ENCODE measurements around the gene MEG3. TPM values are rescaled to one million over a fixed set of nuclear protein-coding genes. Genes with fewer than 3 reads are reported as not detected.

Gene MEG3
- total and polyA plus RNA-seq, 2 of the 8 experiments (the other 6 are each of a cell fraction or from before 2014, with no cell fraction given) = 0.17 to 1.1 TPM

DNA sequence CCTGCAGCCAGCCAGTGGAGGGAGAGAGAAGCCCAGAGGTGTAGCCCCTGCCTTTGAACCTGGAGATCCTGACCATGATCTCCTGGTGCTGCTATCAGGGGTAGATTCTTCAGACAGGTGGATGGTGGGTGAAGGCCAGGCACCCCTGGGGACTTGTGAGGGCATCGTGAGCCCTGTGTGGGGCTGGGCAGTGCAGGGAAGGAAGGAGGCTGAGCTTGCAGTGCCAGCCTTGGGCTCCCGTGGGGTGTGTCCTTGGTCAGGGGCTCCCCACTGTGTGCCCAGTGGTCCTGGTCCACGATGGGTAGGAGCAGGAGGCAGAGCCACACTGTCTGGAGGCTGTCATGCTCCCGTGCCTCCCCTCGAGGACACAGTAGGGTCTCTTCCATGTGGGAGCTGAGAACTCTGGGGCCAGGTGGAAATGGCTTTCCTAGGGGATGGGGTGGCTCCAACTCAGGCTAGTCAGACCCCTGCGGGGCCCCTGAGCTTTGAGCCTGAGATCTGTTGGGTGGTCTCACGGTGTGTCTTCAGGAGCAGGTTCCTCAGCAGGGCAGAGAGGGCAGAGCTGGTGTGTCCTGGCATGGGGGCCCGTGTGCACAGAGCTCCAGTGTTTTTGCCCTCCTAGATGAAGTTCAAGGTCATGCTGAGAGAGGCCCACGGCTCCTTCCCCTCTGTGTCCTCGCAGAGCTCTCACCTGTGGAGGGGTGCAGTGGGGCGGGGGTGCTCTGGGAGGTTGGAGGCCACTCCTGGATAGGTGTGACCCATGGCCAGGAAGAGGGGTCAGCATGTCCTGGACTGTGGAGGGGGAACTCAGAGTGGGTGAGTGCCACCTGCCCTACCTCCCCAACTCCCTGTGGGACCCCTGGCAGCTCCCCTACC is 52.6 kb downstream of the MEG3 start (continued):
- TF ChIP-seq, protein P1, sequence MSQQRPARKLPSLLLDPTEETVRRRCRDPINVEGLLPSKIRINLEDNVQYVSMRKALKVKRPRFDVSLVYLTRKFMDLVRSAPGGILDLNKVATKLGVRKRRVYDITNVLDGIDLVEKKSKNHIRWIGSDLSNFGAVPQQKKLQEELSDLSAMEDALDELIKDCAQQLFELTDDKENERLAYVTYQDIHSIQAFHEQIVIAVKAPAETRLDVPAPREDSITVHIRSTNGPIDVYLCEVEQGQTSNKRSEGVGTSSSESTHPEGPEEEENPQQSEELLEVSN (IDR thresholded peaks at IDR 0.05) = no peak
- TF ChIP-seq, protein P2, sequence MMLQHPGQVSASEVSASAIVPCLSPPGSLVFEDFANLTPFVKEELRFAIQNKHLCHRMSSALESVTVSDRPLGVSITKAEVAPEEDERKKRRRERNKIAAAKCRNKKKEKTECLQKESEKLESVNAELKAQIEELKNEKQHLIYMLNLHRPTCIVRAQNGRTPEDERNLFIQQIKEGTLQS (IDR thresholded peaks at IDR 0.05; ENCODE audit: insufficient read depth, low read depth, low read length) = no peak
- no peak for TF ChIP-seq ASH2L (IDR thresholded peaks at IDR 0.05; ENCODE audit: low read length)
- no peak for TF ChIP-seq EGR1 (IDR thresholded peaks at IDR 0.05; ENCODE audit: borderline replicate concordance, low read depth, low read length)

All from H1 (cell line).